ENCODE data around the gene FAM98C. TPM values are rescaled to one million over a fixed set of nuclear protein-coding genes. Genes with fewer than 3 reads are reported as not detected.

The FAM98C gene
- polyA plus RNA-seq, 1 experiment = 12.2 TPM

DNA sequence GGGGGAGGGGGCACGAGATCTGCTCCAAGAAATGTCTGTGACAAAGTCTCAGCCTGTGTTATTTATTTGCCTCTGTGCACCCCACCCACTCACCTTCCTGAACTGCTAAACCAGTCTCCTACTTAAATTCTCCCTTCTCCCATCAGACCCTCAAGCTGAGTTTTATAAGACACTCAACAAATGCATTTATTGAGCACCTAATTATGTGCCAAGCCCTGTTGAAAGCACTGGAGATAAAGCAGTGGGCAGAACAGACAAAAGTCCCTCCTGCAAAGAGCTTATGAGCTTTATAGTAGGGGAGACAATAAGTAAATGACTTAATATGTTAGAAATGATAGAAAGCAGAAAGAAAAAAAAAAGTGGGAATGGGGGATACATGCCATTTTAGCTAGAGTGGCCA, 3.4 kb upstream of the FAM98C start:
- ChIA-PET POLR2A (no interaction called here), CTCF (interaction anchor here (0.8 kb wide), 1 partner anchor 236 kb away, joined by 4 read pairs; no protein-coding TSS in a partner anchor)
- H3K27me3 ChIP-seq (ENCODE audit: control insufficient read depth, insufficient read depth, low read length) = no peaks in the 10 kb centered on the region
- TF ChIP-seq, protein P1, sequence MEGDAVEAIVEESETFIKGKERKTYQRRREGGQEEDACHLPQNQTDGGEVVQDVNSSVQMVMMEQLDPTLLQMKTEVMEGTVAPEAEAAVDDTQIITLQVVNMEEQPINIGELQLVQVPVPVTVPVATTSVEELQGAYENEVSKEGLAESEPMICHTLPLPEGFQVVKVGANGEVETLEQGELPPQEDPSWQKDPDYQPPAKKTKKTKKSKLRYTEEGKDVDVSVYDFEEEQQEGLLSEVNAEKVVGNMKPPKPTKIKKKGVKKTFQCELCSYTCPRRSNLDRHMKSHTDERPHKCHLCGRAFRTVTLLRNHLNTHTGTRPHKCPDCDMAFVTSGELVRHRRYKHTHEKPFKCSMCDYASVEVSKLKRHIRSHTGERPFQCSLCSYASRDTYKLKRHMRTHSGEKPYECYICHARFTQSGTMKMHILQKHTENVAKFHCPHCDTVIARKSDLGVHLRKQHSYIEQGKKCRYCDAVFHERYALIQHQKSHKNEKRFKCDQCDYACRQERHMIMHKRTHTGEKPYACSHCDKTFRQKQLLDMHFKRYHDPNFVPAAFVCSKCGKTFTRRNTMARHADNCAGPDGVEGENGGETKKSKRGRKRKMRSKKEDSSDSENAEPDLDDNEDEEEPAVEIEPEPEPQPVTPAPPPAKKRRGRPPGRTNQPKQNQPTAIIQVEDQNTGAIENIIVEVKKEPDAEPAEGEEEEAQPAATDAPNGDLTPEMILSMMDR (IDR thresholded peaks at IDR 0.05; ENCODE audit: insufficient read depth, low read depth, low read length) = no peak
- H3K36me3 ChIP-seq (ENCODE audit: control insufficient read depth, insufficient read depth, low read length) = no peaks in the 10 kb centered on the region; the same call in 1 of the 2 replicates
- H3K4me3 ChIP-seq (ENCODE audit: low read depth, low read length) = no peak overlapping the region
- DNase-seq (ENCODE audit: low read depth) = no peak

DNA sequence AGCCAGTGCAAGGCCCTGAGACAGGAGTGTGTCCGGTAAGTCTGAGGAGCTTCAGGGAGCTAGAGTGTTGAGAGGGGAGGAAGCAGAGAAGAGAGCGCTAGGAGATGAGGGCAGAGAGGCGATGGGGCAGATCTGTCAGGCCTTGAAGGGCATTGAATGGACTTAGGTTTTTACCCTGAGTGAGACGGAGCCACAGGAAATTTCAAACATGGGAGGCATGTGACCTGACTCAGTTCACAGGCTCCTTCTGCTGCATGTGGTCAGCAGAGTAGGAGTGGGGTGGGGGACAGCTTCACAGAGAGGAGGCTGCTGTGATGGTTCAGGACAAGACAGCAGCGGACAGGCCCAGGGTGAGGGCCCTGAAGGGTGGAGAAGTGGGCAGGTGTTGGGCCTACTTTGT, 2.5 kb upstream of the FAM98C start:
- TF ChIP-seq, protein P1 (IDR thresholded peaks at IDR 0.05; ENCODE audit: insufficient read depth, low read depth, low read length) = no peak
- no peak overlapping the region for H3K4me3 ChIP-seq (ENCODE audit: low read depth, low read length)
- POLR2A ChIA-PET = no interaction called here
- no peak for DNase-seq (ENCODE audit: low read depth)
- peaks cover 2% of the 10 kb centered on the region; the same call in 1 of the 2 replicates for H3K36me3 ChIP-seq (ENCODE audit: control insufficient read depth, insufficient read depth, low read length)
- CTCF ChIA-PET = interaction anchor here (0.8 kb wide), 1 partner anchor 235 kb away, joined by 4 read pairs; no protein-coding TSS in a partner anchor
- H3K27me3 ChIP-seq (ENCODE audit: control insufficient read depth, insufficient read depth, low read length) = no peaks in the 10 kb centered on the region

DNA sequence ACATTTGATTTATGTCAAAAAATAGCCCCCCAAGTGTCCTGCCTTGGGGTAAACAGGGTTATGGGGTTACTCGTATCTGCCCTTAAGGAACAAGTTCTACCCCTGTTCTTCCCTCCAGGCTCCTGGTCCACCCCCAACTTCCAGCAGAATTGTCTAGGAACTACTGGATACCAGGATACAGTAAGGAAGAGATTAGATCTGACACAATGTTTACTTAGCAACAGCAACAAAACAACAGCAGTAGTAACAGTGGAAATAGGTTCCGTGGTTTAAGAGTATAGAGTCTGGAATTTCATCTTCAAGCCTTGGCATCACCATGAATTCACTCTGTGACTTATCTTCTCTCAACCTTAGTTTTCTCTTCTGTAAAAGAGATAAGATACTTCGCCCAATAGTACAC, 1.7 kb upstream of the FAM98C start:
- TF ChIP-seq, protein P1 (IDR thresholded peaks at IDR 0.05; ENCODE audit: insufficient read depth, low read depth, low read length) = no peak
- Histone ChIP-seq H3K27me3 (ENCODE audit: control insufficient read depth, insufficient read depth, low read length) (no peaks in the 10 kb centered on the region), H3K36me3 (ENCODE audit: control insufficient read depth, insufficient read depth, low read length) (0 out of 2 replicates have a peak, but pooled peaks cover 2% of the 10 kb centered on the region), H3K4me3 (ENCODE audit: low read depth, low read length) (no peak overlapping the region)
- ChIA-PET CTCF (no interaction called here), POLR2A (no interaction called here)
- DNase-seq (ENCODE audit: low read depth) = no peak

DNA sequence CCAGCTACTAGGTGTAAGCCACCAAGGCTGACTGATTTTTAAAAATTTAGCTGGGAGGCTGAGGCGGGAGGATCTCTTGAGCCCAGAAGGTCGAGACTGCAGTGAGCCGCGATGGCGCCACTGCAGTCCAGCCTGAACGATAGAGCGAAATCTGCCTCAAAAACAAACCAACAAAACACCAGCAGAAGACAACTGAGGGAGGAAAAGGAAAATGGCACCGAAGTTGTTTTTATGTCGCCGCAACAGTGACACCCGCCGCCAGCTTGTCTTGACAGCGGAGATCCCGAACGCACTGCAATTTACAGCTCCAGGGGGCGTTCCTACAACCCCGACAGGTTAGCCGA, 298 bp upstream of the FAM98C start:
- Histone ChIP-seq H3K27me3 (ENCODE audit: control insufficient read depth, insufficient read depth, low read length) (no peaks in the 10 kb centered on the region), H3K36me3 (ENCODE audit: control insufficient read depth, insufficient read depth, low read length) (peaks cover 5% of the 10 kb centered on the region; the same call in 1 of the 2 replicates), H3K4me3 (ENCODE audit: low read depth, low read length) (peak overlapping the region; percentile 28)
- no peak for DNase-seq (ENCODE audit: low read depth)
- POLR2A ChIA-PET = interaction anchor here (0.6 to 1.0 kb wide), 4 partner anchors 15 to 427 kb away, joined by 3 to 8 read pairs (median 4); partner anchors contain the start of genes EIF3K and GGN
- CTCF ChIA-PET = interaction anchor here (0.6 to 3.8 kb wide), 44 partner anchors 10 to 535 kb away, joined by 3 to 47 read pairs (median 4); partner anchors contain the start of genes ACTN4, EIF3K, GGN and HNRNPL
- TF ChIP-seq, protein P1 (IDR thresholded peaks at IDR 0.05; ENCODE audit: insufficient read depth, low read depth, low read length) = no peak

DNA sequence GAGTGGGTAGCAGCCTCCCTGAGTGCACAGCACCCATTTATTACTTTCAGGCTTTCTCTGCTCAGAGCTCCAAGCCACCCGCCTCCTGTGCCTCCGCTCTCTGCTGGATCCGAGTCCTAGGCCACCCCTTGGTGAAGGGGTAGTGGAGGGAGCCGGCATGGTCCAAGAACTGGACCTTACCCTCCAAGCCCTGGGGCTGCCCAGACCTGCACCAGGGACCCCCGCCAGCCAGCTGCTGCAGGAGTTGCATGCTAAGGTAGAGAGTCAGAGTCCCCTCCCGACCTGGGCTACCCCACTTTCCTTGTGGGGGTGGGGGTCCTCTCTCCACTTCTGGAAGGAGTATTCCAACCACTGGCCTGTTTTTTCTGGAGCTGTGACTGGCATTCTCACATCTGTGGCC, 2.0 kb downstream of the FAM98C start:
- TF ChIP-seq, protein P1 (IDR thresholded peaks at IDR 0.05; ENCODE audit: insufficient read depth, low read depth, low read length) = no peak
- Histone ChIP-seq H3K27me3 (ENCODE audit: control insufficient read depth, insufficient read depth, low read length) (no peaks in the 10 kb centered on the region), H3K4me3 (ENCODE audit: low read depth, low read length) (no peak overlapping the region), H3K36me3 (ENCODE audit: control insufficient read depth, insufficient read depth, low read length) (peaks cover 5% of the 10 kb centered on the region; the same call in 1 of the 2 replicates)
- POLR2A ChIA-PET = no interaction called here
- CTCF ChIA-PET = interaction anchor here (2.5 to 3.8 kb wide), 4 partner anchors 8 to 533 kb away, joined by 4 to 47 read pairs (median 24); partner anchors contain the start of gene GGN
- DNase-seq (ENCODE audit: low read depth) = no peak
